ENCODE measurements around the gene CLCN6. TPM values are rescaled to one million over a fixed set of nuclear protein-coding genes. Genes with fewer than 3 reads are reported as not detected.

The CLCN6 gene
- total RNA-seq, 1 donor: 12.6 TPM

GRCh38 chr1:11825131-11825530 lies 19.1 kb downstream of the CLCN6 start:
- no peak for TF ChIP-seq CTCF (IDR thresholded peaks at IDR 0.05; ENCODE audit: insufficient read depth, low read length)
- no peak for DNase-seq (ENCODE audit: low read depth)
- no peak overlapping the region for H3K4me3 ChIP-seq (ENCODE audit: low read depth, low read length)

GRCh38 chr1:11826946-11827345 lies 21.0 kb downstream of the CLCN6 start:
- no peak for DNase-seq (ENCODE audit: low read depth)
- TF ChIP-seq CTCF (IDR thresholded peaks at IDR 0.05; ENCODE audit: insufficient read depth, low read length): no peak
- H3K4me3 ChIP-seq (ENCODE audit: low read depth, low read length): no peak overlapping the region

- TF ChIP-seq CTCF (IDR thresholded peaks at IDR 0.05; ENCODE audit: insufficient read depth, low read length): no peak
- H3K4me3 ChIP-seq (ENCODE audit: low read depth, low read length): no peak overlapping the region
- DNase-seq (ENCODE audit: low read depth): no peak
These were observed 22.5 kb downstream of the CLCN6 start for GRCh38 chr1:11828511-11828910.

DNA sequence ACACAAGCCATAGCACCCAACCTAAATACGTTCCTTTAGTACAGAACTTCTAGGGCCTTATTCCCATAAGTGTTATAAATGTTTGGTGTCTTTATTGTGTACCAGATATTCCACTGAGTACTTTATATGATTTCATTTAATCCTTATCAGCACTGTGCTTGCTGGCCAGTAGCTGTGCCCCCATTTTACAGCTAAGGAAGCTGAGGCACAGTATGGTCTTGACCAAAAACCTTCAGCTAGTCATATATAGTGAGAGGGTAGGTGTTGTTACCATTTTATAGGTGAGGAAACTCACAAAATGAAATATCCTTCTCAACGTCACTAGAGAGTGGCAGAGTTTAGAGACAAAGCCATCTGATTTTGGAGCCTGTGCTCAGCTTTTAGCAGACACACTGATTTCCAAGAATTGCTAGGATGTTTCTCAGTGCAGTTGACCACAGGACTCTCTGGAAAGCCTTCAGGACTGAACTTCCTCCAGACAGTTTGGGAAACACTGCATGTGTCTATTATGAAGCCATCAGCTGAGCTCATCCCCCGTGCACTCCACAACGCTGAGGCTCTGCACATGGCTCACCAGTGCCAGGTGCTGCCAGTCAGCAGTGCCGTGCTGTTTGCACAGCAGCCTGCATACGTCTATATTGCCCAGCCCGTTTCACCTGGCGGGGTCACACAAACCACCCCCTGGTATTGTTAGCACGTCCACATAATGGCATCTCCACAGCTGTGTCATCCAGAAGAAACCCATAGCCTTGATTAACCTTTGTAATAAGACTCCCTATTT lies 26.1 kb downstream of the CLCN6 start:
- no peak for TF ChIP-seq CTCF (IDR thresholded peaks at IDR 0.05; ENCODE audit: insufficient read depth, low read length)
- H3K4me3 ChIP-seq (ENCODE audit: low read depth, low read length): no peak overlapping the region
- no peak for DNase-seq (ENCODE audit: low read depth)

GRCh38 chr1:11833497-11833896 lies 27.5 kb downstream of the CLCN6 start:
- TF ChIP-seq CTCF (IDR thresholded peaks at IDR 0.05; ENCODE audit: insufficient read depth, low read length): no peak
- DNase-seq (ENCODE audit: low read depth): no peak
- no peak overlapping the region for H3K4me3 ChIP-seq (ENCODE audit: low read depth, low read length)

DNA sequence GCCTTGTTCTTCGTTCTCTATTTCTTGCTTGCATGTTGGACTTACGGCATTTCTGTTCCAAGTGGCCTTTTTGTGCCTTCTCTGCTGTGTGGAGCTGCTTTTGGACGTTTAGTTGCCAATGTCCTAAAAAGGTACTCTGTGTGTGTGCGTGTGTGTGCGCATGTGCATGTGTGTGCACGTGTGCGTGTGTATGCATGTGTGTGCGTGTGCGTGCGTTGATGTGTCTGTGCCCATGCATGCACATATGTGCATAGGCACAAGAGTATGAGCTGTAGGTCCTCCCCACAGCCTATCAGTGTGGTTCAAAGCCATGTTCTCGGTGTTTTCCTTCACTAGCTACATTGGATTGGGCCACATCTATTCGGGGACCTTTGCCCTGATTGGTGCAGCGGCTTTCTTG lies 27.9 kb downstream of the CLCN6 start:
- H3K4me3 ChIP-seq (ENCODE audit: low read depth, low read length): no peak overlapping the region
- no peak for DNase-seq (ENCODE audit: low read depth)
- TF ChIP-seq CTCF (IDR thresholded peaks at IDR 0.05; ENCODE audit: insufficient read depth, low read length): no peak

Data from fibroblast of the aortic adventitia (primary cell).